Spleen (tissue), 11 donors: Measurements from ENCODE around the gene LEF1. TPM values are rescaled to one million over a fixed set of nuclear protein-coding genes. Genes with fewer than 3 reads are reported as not detected.

Source experiments
- DNase-seq: peaks from one replicate; pipeline ENCODE4 v3.0.0-alpha.2; 2020
- H3K27ac ChIP-seq, 8 donors: fragments of 200-600 bp; sonication (generic) in 7 of 8; 1 replicate in 4 of 8; 2 replicates in 4 of 8; pipeline versions ENCODE4 v1.5.0 to v1.8.0; 2016 to 2021; ENCODE audit warnings: inconsistent platforms in 4 of 8, mild to moderate bottlenecking in 4 of 8, moderate library complexity in 1 of 8
- H3K27me3 ChIP-seq, 7 donors: fragments of 200-600 bp; sonication (generic) in 6 of 7; replicated peaks in 1 of 7; 1 replicate in 4 of 7; 2 replicates in 3 of 7; pipeline versions ENCODE4 v1.5.0 to v1.8.0; 2016 to 2021; ENCODE audit warnings: inconsistent platforms in 3 of 7, mild to moderate bottlenecking in 1 of 7
- H3K36me3 ChIP-seq, 6 donors: fragments of 200-600 bp; sonication (generic) in 5 of 6; 1 replicate in 4 of 6; 2 replicates in 2 of 6; pipeline versions ENCODE4 v1.5.0 to v1.8.0; 2016 to 2021; ENCODE audit warnings: inconsistent platforms in 2 of 6
- H3K4me1 ChIP-seq, 6 donors: fragments of 200-600 bp; sonication (generic) in 5 of 6; 1 replicate in 3 of 6; 2 replicates in 3 of 6; pipeline versions ENCODE4 v1.5.0 to v1.8.0; 2016 to 2021; ENCODE audit warnings: inconsistent platforms in 3 of 6
- H3K4me3 ChIP-seq, 8 donors: fragments of 200-600 bp; sonication (generic) in 7 of 8; 1 replicate in 4 of 8; 2 replicates in 4 of 8; pipeline versions ENCODE4 v1.5.0 to v1.8.0; 2016 to 2021; ENCODE audit warnings: inconsistent platforms in 4 of 8, mild to moderate bottlenecking in 4 of 8, moderate library complexity in 2 of 8
- H3K9me3 ChIP-seq, 8 donors: fragments of 200-600 bp; sonication (generic) in 7 of 8; 1 replicate in 4 of 8; 2 replicates in 4 of 8; pipeline versions ENCODE4 v1.5.0 to v1.8.0; 2016 to 2021; ENCODE audit warnings: inconsistent platforms in 4 of 8
- CTCF ChIP-seq, 11 experiments: fragments of 200-600 bp in 7 of 11; fragments of 450-650 bp in 4 of 11; sonication (generic) in 4 of 11; IDR thresholded peaks in 8 of 11; conservative IDR thresholded peaks in 3 of 11; 1 replicate in 7 of 11; 2 replicates in 4 of 11; pipeline versions ENCODE4 v1.4.0 to v1.8.0; 2016 to 2021; ENCODE audit warnings: antibody characterized with exemption in 11 of 11, inconsistent platforms in 4 of 11, mild to moderate bottlenecking in 1 of 11
- POLR2A ChIP-seq, 3 donors: fragments of 450-650 bp; IDR thresholded peaks; one replicate each; pipeline ENCODE4 v1.5.1; 2017; ENCODE audit warnings: antibody characterized with exemption in 3 of 3, mild to moderate bottlenecking in 1 of 3
- POLR2AphosphoS5 ChIP-seq, 3 donors: sonication (generic); formaldehyde crosslinking; IDR thresholded peaks; one replicate each; pipeline ENCODE4 v1.5.1; 2017; ENCODE audit warnings: antibody characterized with exemption in 3 of 3
- WGBS, 5 donors: extraction: QIAGEN DNeasy Blood & Tissue Kit in 3 of 5; methylation state at CpG; one replicate each; pipeline versions ENCODE4 v1.1.5 to v1.1.7; 2013 to 2018; 5-methylcytosine and 5-hydroxymethylcytosine counted together
- intact Hi-C: fragments of 100-400 bp; cut with DNase I; formaldehyde crosslinking; loops from one replicate; pipeline ENCODE4 v1.15.0; 2023; ENCODE audit warnings: low total_unique reads
- polyA plus RNA-seq, 3 donors: library from polyadenylated mRNA; stranded (reverse); fragments of 200-250 nt; gene quantifications; one replicate each; pipeline ENCODE4 v1.2.1, GENCODE V29; 2013
- total RNA-seq, 7 donors: library from RNA; depleted of rRNA in 3 of 7; stranded (reverse); fragments of >200 nt in 3 of 7; fragmentation: NEBNext Ultra II Directional in 4 of 7; extraction: Animal tissue kit (Norgen Biotek cat#: 25700) in 4 of 7; gene quantifications; one replicate each; pipeline versions ENCODE4 v1.1.0 to v1.2.1, GENCODE V29; 2016 to 2021
- donor health status: healthy with polysubstance abuse.
- donor health status: DM: no; HTN: no; CAD: no; lungs with moderate emphysema.
- donor health status: DM: no; HTN: no; CAD: no.
- donor health status: Bipolar disorder and iron deficiency.
- donor health status: healthy.
- donor health status: DM: no; HTN: no; CAD: no.
- donor health status: DM: yes; HTN: yes; CAD: no.

The LEF1 gene
- total and polyA plus RNA-seq, 10 donors, result 7.8 to 55.4 (median 33.9) TPM

GRCh38 chr4:108166441-108167315, 2.1 kb downstream of the LEF1 start:
- peak; percentile 81 for DNase-seq
- peak overlapping the region in 7 of 8 donors; percentile 16 to 78 (median 57) for H3K27ac ChIP-seq

GRCh38 chr4:108166038-108166437, 2.7 kb downstream of the LEF1 start:
- Histone ChIP-seq H3K27ac (peak overlapping the region in 5 of 8 donors; percentile 44 to 78 (median 69)), H3K27me3 (peaks cover 0 to 95% (median 56%) of the 10 kb centered on the region in 7 donors), H3K4me1 (peaks cover 17 to 56% (median 33%) of the 10 kb centered on the region in 6 donors), H3K36me3 (no peaks in the 10 kb centered on the region), H3K9me3 (no peaks in the 10 kb centered on the region), H3K4me3 (peak overlapping the region; percentile 4 to 80 (median 60))
- no peak for DNase-seq
- TF ChIP-seq POLR2AphosphoS5 (IDR thresholded peaks at IDR 0.05) (no peak), CTCF (IDR thresholded peaks at IDR 0.05 in 8 of 11, conservative IDR thresholded peaks at IDR 0.05 in 3 of 11) (no peak), POLR2A (IDR thresholded peaks at IDR 0.05) (no peak)
- WGBS, 5 donors, result 36 to 57% (median 51%) methylated on average over 12 of the region's 12 CpGs
- intact Hi-C loops, result no loop called here

More at GRCh38 chr4:108166441-108167315, 2.1 kb downstream of the LEF1 start:
- H3K27me3 ChIP-seq, result peaks cover 0 to 95% (median 63%) of the 10 kb centered on the region in 7 donors
- peak in 1 of 3 donors; percentile 38 for TF ChIP-seq POLR2AphosphoS5 (IDR thresholded peaks at IDR 0.05)
- no peak for TF ChIP-seq CTCF (IDR thresholded peaks at IDR 0.05 in 8 of 11, conservative IDR thresholded peaks at IDR 0.05 in 3 of 11)
- 2 to 4% (median 3%) methylated on average over 44 to 58 of the region's 58 CpGs for WGBS, 5 donors
- intact Hi-C loops, result no loop called here
- peak overlapping the region; percentile 20 to 80 (median 60) for H3K4me3 ChIP-seq
- H3K4me1 ChIP-seq, result peaks cover 22 to 61% (median 40%) of the 10 kb centered on the region in 6 donors
- no peaks in the 10 kb centered on the region for H3K9me3 ChIP-seq
- H3K36me3 ChIP-seq, result no peaks in the 10 kb centered on the region

GRCh38 chr4:108165586-108165985, 3.1 kb downstream of the LEF1 start:
- peaks cover 0 to 95% (median 52%) of the 10 kb centered on the region in 7 donors for H3K27me3 ChIP-seq
- WGBS, 5 donors, result 50 to 73% (median 57%) methylated on average over 10 of the region's 10 CpGs

More at GRCh38 chr4:108165586-108165985, 3.1 kb downstream of the LEF1 start:
- no peak for DNase-seq
- Histone ChIP-seq H3K9me3 (no peaks in the 10 kb centered on the region), H3K4me1 (peaks cover 17 to 56% (median 33%) of the 10 kb centered on the region in 6 donors), H3K36me3 (no peaks in the 10 kb centered on the region), H3K4me3 (peak overlapping the region in 7 of 8 donors; percentile 4 to 80 (median 62)), H3K27ac (peak overlapping the region in 4 of 8 donors; percentile 2 to 78 (median 72))
- intact Hi-C loops, result no loop called here
- TF ChIP-seq POLR2A (IDR thresholded peaks at IDR 0.05) (no peak), CTCF (IDR thresholded peaks at IDR 0.05 in 8 of 11, conservative IDR thresholded peaks at IDR 0.05 in 3 of 11) (no peak), POLR2AphosphoS5 (IDR thresholded peaks at IDR 0.05) (no peak)
